ENCODE data around the gene DISC1.
"Not testable (repeated sequence)": the region's sequence is repeated elsewhere in the genome, so short reads cannot be mapped to it uniquely, and the experiment has no call there.

Gene DISC1

DNA sequence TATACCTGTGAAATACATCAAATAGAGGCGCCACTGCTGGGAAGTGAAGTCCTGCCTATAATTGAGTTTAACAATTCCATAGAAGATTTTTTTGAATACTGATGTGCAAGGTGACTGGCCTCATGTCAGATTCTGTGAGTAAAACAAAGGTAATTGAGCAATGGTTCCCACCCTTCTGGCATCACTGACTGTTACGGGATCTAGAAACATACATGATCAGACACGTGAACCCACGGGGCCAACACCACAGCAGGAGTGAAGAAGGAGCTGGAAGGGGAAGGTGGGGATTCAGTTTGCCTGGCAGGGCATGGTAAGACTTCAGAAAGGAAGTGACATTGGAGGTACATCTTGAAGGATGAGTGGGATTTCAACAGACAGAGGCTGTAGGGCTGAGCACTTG lies 270.2 kb downstream of the DISC1 start:
- DNase-seq (ENCODE audit: low read depth): no peak

DNA sequence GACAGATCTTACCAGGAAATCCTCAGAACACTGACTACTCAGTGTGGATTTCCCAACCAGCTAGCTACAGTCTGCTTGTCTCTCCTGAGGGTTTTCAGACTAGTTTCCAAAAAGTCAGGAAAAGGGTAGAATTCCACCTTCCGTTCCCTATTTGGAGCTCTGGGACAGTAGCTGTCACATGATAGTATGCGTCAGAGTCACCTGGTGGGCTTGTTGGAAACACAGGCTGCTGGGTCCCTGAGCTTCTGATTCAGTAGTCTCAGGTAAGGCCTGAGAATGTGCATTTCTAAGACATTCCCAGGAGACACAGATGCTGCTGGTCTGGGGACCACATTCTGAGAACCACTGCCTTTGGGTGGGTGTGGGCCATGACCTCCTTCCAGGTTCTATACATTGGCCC lies 272.5 kb downstream of the DISC1 start:
- no peak for DNase-seq (ENCODE audit: low read depth)

DNA sequence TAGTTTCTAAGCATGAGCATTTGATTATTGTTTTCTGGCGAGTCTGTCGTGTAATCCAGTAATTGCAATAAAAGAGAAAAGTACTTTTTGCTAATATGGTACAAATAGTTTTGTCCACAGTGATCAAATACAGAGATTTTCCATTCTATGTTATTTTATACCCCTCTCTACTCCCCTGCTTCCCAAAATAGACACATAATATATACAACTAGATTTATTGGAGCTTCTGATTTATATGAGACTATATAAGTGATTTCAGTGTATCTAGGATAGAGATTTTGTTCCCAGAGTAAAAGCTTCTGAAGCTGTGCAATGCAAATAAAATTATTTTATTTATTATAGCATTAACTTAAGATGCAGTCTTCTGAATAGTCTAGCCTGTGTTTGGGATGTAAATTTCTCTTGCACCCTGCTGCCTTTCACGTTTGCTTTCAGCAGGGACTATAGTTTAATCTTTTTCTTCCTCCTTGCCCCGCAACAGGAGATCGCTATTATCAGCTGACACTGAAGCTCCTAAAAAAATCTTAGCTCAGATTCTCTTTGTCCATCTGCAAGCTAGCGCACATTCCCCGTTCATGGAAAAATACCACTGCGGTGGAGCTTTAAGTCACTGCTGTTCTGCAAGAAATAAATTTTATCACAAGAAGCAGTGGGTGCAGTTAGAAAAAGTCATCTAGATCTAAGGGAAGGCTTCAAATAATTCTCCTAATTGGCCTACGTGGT lies 273.3 kb downstream of the DISC1 start:
- no peak for DNase-seq (ENCODE audit: low read depth)

DNA sequence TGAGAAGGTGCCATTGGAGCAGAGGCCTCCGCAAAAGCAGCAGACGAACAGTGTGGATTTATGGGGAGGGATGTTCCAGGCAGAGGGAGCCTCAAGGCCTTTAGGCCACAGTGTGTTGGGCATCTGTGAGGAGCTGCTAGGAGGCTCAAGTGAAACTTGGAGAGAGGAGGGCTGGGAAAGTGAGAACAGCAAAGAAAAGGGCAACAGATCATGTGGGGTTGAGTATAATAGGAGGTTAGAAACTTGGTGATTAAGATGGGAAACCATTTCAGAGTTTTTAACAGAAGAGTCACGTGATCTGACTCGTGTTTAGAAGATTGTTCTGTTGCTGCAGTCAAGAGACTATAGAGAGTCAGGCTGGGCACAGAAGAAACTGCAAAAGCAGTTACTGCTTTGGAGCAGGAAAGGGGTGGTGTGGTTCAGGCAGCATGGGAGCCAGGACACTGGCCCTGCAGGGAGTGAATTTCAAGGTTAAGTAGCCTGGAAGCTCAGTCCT lies 277.0 kb downstream of the DISC1 start:
- DNase-seq (ENCODE audit: low read depth): no peak

DNA sequence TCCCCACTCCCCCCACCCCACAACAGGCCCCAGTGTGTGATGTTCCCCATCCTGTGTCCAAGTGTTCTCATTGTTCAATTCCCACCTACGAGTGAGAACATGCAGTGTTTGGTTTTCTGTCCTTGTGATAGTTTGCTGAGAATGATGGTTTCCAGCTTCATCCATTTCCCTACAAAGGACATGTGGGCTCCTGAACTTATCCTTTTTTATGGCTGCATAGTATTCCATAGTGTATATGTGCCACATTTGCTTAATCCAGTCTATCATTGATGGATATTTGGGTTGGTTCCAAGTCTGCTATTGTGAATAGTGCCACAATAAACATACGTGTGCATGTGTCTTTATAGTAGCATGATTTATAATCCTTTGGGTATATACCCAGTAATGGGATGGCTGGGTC lies 280.7 kb downstream of the DISC1 start:
- DNase-seq (ENCODE audit: low read depth): not testable (repeated sequence)

DNA sequence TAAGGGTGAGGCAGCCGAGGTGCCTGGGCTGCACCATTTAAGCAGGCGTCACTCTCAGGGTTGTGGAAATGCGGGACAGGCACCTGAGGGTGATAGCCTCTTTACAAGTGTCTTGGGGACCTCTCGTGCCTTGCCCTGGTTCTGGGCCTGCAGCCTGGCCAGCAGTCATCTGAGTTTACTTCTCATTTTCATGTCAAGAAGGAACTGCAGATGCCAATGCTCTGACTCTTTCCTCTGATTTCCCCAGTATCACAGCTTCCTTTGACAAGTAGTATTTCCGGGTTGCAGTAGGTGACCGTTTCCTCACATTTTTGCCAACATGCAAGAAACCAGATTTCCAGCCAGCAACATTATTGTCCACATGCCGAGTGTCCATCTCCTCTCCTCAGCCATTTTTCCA lies 286.9 kb downstream of the DISC1 start:
- DNase-seq (ENCODE audit: low read depth): no peak

DNA sequence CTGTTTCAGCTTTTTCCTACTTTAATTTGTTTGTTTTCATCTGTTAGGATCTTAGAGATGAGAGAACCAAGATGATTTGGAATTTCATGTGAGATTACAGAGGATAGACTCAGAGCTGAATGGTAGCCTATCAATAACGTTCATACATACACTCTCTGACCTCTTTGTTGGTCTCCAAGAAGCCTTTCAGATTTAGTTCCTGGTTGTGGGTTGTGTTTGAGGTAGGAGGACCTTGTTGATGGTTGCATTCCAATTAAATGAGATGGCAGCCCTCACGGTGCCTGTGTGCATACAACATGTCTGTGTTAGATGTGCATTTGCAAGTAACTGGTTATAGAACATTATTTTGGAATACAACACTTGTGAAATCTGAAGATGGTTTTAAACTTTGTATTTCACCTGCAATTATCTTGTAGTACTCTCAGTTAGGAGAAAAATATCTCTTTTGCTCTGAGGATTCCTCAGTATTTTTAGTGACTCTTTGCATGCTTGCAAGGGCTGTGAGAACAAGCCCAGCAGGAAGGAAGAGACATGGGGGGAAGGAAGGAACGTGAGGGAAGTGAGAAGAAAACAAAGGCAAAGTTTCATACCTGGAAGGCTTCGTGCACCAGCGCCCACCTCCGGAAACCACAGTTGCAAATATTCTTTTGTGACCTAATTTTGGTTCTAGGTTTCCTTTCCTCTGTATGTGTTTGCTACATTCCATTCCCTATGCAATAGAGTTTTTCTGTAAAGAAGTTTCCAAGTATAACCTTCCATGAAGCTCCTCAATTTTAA lies 291.8 kb downstream of the DISC1 start:
- DNase-seq (ENCODE audit: low read depth): no peak

DNA sequence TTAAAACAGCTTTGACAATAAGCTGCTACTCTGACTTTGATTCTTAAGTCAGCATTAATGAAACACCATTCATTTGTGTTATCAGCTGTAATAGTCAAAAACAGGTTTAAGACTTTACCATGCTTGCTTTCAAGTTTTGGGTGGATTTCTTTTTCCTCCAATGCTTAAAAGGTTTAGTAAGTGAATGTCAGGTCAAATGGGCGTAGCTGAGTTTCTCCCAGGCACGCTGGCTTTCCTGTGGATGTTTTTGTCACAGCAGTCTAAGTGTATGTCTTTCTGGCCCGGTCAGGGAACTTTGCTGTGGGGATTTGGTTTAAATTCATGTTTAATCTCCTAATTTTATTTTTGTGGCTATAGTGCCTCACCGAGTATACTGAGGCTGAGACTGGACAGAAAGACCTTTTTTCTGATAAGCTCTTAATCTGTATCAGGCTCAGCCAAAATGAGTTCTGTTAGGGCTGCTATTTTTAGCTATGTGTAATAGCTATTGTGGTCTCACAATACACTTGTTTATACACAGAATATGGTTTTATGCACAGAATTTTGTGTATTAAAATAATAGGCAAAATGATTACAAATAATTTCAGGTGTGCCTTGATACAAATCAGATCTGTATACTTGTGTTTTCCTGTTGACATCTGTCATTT lies 292.8 kb downstream of the DISC1 start:
- DNase-seq (ENCODE audit: low read depth): no peak

DNA sequence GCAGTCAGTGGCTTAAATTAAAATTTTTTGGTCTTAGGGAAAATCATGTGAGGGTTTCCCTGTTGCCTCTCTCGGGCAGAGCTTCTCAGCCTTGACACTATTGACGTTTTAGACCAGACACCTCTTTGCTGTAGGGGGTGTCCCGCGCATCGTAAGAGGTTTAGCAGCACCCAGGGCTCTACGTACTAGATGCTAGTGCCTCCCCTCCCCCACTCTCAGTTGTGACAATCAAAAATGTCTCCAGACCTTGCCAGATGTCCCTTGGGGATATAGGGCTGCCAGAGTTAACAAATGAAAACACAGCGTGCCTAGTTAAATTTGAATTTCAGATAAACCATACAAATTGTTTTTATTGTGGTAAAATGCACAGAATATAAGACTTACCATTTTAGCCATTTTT lies 293.3 kb downstream of the DISC1 start:
- DNase-seq (ENCODE audit: low read depth): no peak

DNA sequence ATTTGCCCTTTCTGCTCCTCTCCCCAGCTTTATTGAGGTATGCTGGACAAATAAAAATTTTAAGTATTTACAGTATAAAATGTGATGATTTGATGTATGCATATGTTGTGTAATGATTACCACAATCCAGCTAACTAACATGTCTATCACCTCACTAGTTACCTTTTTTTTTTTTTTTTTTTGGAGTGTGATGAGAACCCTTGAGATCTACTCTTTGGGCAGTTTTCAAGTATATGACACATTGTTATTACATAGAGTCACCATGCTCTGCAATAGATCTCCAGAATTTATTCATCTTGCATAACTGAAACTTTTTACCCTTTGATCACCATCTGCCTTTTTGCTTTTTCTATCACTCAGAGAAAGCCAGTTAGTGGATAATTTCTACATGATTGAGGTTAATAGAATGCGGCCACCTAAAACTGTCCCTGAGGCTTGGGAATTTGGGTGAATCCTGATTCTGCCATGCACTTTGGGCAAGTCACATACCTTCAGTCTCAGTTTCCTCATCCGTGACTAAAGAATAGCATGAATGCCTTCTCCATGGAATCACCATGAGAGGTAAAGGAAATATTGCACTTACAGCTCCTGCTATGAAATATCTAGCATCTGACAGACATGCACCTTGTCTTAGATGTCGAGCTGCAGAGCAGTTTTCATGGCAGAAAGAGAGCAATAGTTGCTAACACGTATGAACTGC lies 295.2 kb downstream of the DISC1 start:
- no peak for DNase-seq (ENCODE audit: low read depth)

DNA sequence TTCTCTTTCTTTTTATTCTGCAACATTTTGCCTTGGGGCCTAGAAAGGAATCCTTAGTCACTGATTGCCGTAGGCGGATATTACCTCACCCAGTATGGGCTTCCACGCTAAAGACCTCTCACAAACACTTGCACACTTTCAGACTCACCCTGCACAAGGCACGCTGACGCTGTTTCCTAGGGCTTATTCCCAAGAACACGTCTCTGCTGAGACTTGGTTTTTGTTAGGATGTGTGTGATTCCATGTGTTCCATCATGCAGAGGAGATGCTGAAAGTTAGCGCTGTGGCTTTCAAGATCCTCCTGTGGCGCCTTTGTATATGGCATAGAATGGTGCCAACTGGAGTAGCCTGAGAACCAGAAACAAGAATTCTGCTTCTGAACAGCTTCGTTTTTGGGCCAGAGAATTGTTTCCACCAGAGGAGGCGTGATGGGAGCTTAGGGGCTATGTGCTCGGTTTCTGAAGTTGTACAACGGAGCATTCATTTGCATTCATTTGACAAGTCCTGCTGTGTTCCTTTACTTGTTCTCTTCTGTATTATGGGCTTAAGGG lies 297.0 kb downstream of the DISC1 start:
- DNase-seq (ENCODE audit: low read depth): no peak

DNA sequence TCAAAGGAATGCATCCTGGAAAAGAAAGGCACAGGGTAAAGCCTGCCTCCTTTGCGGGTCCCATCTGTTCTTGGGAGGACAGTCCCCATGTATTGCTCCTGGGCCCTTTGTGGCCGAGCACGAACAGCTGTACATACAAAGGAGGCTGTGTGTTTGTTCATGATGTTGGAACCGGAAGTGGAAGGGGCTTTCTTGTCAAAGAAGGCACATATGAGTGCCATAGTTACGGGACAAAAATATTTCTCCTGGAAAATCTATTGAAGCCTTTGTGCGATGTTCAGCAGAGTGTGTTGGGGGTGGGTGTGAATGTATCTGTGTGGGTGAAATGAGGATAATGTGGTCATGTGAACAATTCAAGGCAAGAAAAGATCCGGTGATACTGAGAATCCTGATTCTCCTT lies 297.6 kb downstream of the DISC1 start:
- DNase-seq (ENCODE audit: low read depth): no peak

DNA sequence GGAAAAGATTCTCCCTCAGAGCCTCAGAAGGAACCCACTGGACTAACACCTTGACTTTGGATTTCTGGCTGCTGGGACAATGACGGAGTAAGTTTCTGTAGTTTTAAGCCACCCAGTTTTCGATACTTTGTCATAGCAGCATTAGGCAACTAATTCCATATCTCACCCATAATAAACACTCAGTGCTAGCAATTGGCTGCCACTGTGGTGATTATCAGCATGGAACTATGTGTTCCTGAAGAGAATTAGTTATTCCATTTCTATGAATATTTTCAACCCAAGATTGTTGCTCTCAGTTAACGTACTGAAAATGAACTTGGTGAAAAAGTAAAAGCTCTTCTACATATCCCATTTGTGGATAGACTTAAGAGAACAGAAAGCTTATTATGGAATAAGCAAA lies 299.3 kb downstream of the DISC1 start:
- DNase-seq (ENCODE audit: low read depth): no peak

DNA sequence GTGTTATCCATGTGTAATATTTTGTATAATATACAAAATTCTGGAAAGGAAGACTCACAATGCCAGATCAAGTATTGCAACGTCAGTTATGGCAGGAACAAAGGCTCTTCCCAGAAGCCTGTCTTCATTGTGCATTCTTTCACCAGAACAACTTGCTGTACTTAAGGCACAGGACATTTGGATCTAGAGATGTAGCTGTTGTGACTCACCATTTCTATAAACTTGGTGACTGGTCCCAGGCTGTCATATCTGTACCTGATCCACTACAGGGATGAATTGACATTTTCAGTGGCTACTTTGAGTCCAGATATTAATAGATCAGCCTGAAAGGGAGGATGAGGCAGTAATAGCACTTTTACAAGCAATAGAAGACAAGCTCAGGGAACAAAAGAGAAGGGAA lies 299.8 kb downstream of the DISC1 start:
- DNase-seq (ENCODE audit: low read depth): no peak

DNA sequence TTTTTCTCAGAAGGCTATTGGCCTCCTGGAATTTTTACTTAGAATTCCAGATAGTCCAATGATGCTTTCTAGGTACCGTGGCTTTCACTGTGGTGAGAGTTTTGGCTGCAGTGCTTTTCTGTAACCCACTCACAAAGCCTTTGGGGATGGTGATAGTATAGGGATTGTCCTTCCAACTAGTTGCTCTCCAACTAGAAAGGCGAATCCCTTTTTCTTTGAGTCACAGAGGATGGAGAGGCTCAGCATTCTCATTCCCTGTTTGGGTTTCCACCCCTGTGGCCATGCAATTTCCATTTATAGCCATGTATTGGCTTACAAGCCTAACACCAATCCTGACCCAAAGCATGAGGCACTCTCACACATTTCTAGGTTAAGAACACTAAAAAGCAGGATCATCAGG lies 300.3 kb downstream of the DISC1 start:
- DNase-seq (ENCODE audit: low read depth): no peak

DNA sequence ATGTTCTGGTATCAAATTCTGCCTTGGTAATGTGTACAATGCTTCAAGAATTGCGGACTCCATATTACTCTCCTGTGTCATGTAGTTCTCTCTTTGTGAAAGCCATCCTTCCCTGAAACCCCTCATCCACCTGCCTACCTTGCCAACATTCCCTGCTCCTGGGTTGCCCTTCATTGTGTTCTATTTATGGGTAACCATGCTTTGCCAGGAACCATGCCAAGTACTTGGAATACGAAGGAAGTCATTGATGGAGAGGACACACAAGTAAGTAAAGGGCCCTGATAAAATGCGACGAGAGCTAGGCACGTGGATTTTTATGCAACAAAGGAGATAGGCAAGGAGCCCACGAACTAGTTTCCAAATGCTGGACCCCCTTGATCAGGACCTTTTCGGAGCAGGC lies 300.8 kb downstream of the DISC1 start:
- DNase-seq (ENCODE audit: low read depth): no peak

DNA sequence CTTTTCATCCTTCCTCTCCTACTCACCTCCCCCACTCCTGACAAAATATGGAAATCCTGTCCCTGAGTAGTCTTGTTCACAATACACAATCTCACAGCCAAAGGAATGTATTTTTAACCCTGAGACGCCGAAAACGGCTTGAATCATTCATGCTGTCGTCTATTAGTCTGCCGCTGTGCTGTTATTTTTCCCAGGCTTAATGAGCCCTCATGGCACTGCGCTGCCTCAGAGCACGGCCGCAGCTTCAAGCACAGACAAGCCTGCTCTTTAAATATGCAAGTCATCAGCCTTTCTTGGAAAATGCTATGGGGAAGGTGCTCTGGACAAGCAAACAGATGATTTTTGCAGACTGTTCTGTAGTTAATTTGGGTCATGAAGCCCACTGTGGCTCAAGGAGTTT lies 302.7 kb downstream of the DISC1 start:
- DNase-seq (ENCODE audit: low read depth): no peak

DNA sequence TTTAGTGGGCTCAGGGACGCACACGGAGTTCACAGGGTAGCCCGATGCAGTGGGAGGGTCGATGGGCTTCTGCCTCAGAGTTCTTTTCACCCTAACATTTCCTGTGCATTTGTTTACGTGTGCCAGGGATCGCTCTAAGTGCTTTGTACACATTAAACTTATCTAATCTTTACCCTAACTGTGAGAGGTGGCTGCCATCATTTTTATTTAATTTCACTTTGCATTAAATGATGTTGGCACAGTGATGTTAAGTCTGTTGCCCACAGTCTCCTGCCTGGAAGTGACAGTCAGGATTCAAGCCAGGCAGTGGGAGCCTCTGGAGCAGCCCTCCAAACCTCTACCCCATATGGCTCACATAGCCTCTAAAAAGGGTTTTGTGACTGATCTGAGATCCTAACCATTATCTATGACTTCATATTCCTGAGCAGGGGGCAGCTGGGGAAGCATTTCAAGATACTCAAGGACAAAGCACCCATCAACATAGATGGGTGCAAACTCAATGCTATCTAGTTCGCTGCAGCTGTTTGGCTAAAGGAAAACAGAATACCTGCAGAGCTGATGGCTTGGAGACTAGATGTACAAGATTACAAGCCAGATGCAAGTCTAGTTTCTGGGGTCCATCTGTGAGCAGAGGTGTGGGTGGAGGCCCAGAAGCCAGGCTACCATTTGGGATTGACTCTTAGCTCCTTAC lies 303.8 kb downstream of the DISC1 start:
- no peak for DNase-seq (ENCODE audit: low read depth)

DNA sequence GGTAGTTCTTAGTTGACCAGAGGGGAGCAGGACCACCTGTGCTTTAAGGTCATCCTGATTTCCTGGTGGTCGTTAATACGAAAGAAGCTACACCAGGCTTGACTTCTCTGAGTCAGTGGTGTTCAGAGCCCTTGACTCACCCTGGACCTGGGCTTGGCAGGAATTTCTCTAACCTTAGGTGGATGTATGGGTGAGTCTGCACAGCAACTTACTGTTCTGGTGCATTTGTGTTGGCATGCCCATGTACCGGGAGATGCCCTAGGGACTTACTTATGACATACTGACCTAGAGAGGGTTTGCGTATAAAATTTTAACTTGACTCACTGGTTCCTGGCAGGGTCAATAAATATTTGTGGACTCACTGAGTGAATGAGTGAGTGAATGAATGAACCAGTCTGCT lies 304.6 kb downstream of the DISC1 start:
- DNase-seq (ENCODE audit: low read depth): no peak

DNA sequence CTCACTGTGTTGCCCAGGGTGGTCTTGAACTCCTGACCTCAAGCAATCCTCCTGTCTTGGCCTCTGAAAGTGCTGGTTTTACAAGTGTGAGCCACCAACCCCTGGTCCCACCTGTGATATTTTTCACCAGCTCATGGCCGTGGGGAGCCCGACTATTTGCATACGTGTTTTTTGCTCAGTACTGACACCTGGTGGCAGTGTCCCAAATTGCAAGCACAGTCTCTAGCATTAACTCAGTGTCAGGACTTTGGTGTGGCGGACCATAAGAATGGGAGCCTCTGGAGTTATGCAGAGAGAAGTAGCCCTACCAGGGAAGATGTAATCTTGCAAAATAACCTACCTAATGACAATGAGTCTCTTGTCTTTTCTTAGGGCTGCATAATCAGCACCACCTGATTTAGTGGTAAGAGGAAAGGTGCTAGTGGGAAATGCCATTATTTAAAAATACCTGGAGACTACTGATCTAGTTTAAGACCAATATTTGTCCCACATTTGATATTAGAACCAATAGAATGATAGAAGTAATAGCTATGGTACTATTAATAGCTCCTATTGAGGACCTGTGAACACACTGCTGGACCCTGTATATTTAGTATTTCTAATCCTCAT lies 305.4 kb downstream of the DISC1 start:
- DNase-seq (ENCODE audit: low read depth): no peak
